22Rv1 (cell line): Measurements from ENCODE around the gene CAMKMT.

Experiments
- CTCF ChIP-seq: fragments of 450-650 bp; IDR thresholded peaks from 2 replicates; pipeline ENCODE4 v1.5.1; 2017; ENCODE audit warnings: mild to moderate bottlenecking
- ZFX ChIP-seq: fragments of 450-650 bp; IDR thresholded peaks from 2 replicates; pipeline ENCODE4 v1.6.1; 2017; ENCODE audit warnings: antibody characterized with exemption, borderline replicate concordance

DNA sequence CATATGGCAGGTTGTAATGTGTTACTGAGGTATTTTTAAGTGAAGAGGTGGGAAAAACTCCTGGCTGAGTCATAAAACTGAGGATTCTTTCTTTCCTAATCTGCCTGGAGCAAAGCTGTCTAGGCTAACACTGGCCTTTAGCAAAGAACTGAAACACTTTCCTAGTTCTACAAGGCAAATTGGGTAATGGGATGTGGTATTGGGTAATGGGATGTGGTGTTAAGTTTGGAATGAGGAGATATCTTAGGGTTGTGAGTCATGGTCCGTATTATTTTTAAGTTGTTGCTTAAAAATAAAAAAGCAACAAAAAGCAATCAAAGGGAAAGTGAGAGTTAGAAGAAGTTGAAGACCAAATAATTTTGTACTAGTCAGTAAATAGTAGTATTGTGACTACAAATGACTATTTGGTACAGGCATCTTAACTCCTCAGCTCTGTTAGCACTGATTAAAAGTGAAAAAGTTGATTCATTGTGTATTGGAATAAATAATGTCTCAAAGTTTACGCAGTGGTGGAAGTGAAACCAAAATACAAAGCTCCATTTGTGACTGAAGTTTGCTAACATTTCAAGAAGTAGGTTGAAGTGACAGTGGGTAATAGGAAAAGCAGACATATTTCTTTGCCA, 216.8 kb downstream of the CAMKMT start:
- TF ChIP-seq CTCF (no peak), ZFX (no peak)
